Activated T-helper 1 cell treated with Interleukin-2 at 50 U/mL for 16 hours (primary cell): ENCODE data around the gene ODAD2.
"Not testable (repeated sequence)": the region's sequence is repeated elsewhere in the genome, so short reads cannot be mapped to it uniquely, and the experiment has no call there.

Source experiments
- DNase-seq: peaks from one replicate; pipeline ENCODE4 v3.0.0-alpha.2; 2020; ENCODE audit warnings: low read depth

The ODAD2 gene

GRCh38 chr10:27998954-27999275, at the start of gene ODAD2:
ODAD2 (minus strand) TSS chr10:27999079; CDS start chr10:27995142, 3,937 bp downstream.
- DNase-seq: no peak

- DNase-seq: no peak
These were observed 48.2 kb upstream of the ODAD2 start for GRCh38 chr10:28047061-28047460.

DNA sequence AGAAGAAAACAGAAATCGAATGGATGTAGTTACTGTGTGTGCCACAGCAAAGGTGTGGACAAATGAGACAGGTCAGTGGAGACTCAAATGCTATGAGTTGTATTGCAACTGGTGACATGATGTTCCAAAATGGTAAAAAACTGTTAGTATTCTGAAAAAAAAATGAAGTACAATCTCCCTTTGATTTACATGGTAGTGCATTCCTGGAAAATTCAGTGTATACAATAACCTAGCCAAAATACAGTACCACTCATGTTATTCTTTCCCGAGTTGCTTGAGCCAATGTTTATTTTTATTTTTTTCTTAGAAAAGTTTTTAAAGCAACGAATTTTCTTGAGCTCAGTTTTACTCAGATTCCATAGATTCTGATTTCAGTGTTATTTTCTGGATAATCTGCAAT, 47.7 kb upstream of the ODAD2 start:
- no peak for DNase-seq

DNA sequence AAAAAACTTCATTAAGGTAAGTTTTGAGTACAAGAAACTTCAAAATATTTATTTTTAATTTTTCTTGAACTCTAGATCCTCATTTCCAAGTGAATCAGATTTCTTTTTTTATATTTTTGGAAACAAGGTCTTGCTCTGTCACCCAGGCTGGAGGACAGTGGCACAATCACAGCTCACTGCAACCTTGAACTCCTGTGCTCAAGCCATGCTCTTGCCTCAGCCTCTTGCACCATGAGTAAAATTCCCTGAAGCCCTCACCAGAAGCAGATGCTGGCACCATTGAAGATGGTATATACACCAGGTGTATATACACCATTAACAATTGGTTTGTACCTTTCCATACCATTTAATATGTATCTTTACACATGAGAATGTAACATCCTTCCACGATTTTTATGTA, 45.1 kb upstream of the ODAD2 start:
- DNase-seq: no peak

GRCh38 chr10:28036587-28036986, 37.7 kb upstream of the ODAD2 start:
- DNase-seq: no peak

DNA sequence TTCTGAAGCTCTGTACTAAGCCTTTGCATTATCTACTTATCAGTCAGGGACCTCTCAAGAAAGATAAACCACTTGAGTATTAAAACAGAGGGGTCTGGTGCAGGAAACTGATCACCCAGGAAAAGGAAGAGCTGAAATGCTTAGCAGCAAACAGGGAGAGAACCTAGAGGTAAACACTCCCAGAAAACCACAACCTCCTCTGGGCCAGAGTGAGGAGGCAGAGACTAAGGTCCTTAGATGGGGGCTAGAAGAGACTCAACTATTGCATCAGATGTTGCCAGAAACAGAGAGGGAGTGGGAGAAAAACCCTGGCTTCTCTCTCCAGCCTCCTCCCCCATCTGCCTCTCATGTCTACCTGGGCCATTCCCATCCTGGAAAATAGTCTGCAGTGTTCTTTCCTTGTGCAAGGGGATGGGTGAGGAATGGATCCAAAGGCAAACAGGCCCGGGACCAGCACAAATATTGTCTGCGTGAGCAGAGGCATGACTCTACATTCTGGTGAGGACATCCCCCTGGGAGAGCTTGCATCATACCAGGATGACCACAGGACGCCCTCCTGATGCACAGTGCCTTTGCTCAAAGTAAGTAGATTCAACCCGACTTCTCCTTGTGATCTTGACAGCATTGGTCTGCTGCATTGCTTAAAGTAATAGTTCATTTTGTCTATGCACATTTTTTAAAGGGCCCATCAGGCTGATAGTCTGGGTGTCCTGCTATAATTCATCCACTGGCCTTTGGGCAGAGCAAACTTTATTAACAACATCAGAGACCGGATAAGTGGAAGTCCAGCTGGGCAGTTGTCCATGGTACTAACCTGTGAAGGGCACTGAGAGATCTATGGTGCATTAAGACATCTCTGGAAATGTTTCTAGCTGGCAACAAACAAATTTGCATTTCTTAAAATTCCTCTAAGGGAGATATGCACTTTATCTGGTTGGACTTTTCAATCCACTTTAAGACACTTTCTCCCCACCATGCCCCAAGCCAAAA, 22.4 kb upstream of the ODAD2 start:
- DNase-seq: no peak

- DNase-seq: no peak
These were observed 21.4 kb upstream of the ODAD2 start for GRCh38 chr10:28020080-28020860.

DNA sequence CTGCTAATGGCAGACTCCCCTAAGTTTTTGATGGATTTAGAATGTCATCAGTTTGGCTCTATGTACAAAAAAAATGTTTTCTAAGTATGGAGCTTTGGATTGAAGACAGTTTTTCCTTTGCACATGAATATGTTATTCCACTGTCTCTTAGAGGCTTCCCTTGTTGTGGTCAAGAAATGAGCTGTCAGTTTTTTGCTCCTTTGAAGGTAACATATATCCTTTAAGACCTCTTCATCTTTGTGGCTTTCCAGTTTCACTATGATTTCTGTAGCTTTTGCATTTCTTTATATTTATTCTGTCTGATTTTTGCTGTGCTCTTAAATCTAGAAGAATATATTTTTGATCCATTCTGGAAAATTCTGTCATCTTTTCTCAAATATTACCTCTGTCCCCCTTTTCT, 15.8 kb upstream of the ODAD2 start:
- no peak for DNase-seq

- no peak for DNase-seq
These were observed 14.2 kb upstream of the ODAD2 start for GRCh38 chr10:28012990-28013515.

DNA sequence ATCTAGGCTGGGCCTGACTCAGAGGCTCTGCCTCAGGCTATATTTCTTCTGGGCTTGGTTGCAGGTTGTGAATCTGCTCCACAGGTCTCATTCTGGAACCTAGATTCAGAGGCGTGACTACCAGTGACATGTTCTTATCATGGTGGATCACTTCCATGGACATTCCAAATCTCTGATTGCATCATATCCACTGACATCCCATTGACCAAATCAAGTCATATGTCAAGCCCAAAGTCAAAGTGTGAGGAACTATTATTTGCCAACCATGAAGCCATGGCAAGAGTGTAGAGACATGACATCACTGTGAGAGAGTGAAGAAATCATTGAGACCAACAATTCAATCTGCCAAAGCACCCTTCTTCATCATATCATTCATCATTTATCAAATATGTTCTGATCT, 11.9 kb upstream of the ODAD2 start:
- DNase-seq: no peak

DNA sequence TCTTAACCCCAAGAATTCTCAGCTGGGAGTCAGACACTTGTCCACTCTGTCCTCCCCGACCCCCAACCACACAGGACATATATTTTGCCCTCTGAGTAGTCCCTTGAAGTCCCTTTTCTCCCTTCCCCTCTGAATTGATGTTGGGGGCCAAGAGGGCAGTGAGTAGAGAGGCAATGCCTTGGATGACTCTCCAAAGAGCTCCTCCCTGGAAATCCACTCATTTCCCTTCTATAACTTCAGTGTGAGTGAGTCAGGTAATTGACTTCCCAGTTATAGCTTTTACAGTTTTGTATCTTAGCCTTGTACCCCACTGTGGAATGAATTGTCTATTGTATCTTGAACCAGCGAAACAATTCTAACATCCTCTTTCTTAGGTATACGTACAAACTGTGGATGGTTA, 9.2 kb upstream of the ODAD2 start:
- DNase-seq: no peak

- DNase-seq: no peak
These were observed 2.5 kb upstream of the ODAD2 start for GRCh38 chr10:28001353-28001752.

GRCh38 chr10:27998178-27998953, 513 bp downstream of the ODAD2 start:
- DNase-seq: peak; percentile 4

- no peak for DNase-seq
These were observed 1.1 kb downstream of the ODAD2 start for GRCh38 chr10:27997865-27998177.

DNA sequence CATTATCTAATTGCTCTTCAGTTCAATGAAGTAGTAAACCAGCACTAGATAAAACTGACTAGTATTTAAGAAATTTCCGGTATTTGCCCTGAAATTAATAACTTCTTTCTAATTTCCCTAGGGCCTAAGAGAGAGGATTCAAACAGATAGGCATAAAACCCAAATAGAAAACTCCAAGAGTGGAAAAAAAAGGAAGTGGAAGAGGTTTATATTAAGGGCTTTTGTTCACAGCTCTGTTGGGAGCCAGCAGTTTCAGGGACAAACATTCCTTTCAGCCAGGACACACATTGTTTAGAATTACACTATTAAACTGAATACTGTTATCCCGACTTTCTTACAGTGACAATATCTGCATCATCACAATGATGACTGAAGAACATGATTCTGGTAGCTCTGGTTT, 3.6 kb downstream of the ODAD2 start:
- no peak for DNase-seq

DNA sequence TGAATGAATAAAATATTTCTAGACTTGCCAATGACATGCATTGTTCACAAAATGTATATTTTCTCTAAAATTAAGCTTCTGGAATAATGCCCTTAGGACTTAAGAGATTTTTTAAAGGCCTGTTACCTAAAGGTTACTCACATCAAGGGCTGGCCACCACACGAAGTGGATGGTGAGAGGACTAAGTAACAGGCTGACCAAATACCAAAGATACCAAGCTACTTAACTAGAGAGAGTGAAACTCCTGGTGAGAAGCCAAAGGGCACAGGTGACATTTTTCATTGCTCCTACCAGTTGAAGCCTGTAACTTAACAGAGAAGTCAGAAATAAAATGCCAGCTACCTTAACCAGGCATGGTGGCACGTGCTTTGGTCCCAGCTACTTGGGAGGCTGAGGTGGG, 9.5 kb downstream of the ODAD2 start:
- not testable (repeated sequence) for DNase-seq

- DNase-seq: no peak
These were observed 12.1 kb downstream of the ODAD2 start for GRCh38 chr10:27986821-27987220.

GRCh38 chr10:27982875-27983543, 15.9 kb downstream of the ODAD2 start:
- DNase-seq: no peak

GRCh38 chr10:27981744-27982143, 17.1 kb downstream of the ODAD2 start:
- DNase-seq: no peak

GRCh38 chr10:27970795-27971194, 28.1 kb downstream of the ODAD2 start:
- not testable (repeated sequence) for DNase-seq

GRCh38 chr10:27969931-27970330, 28.9 kb downstream of the ODAD2 start:
- DNase-seq: not testable (repeated sequence)
